ENCODE data around the gene PSMB3. TPM values are rescaled to one million over a fixed set of nuclear protein-coding genes. Genes with fewer than 3 reads are reported as not detected.

Gene PSMB3
- total and polyA plus RNA-seq, 2 experiments from 2014 or later = 166 to 379 TPM

- H3K9me3 ChIP-seq (ENCODE audit: low read depth) = no peaks in the 10 kb centered on the region
- TF ChIP-seq CTCF (IDR thresholded peaks at IDR 0.05; ENCODE audit: low read depth, low read length) = no peak
- H3K27me3 ChIP-seq = no peaks in the 10 kb centered on the region
- no peak overlapping the region for H3K27ac ChIP-seq
- no peak for DNase-seq (ENCODE audit: low read depth in 1 of 2, low spot score in 1 of 2)
- peaks cover 15% of the 10 kb centered on the region for H3K36me3 ChIP-seq
- no peak overlapping the region for H3K4me3 ChIP-seq
- H3K4me1 ChIP-seq (ENCODE audit: low read depth) = peaks cover 17% of the 10 kb centered on the region
Measured at GRCh38 chr17:38713456-38714075, 39.0 kb upstream of the PSMB3 start.

GRCh38 chr17:38715216-38715943 lies 37.2 kb upstream of the PSMB3 start:
- Histone ChIP-seq H3K9me3 (ENCODE audit: low read depth) (no peaks in the 10 kb centered on the region), H3K27me3 (no peaks in the 10 kb centered on the region), H3K27ac (no peak overlapping the region), H3K4me1 (ENCODE audit: low read depth) (peaks cover 23% of the 10 kb centered on the region), H3K4me3 (no peak overlapping the region), H3K36me3 (peaks cover 15% of the 10 kb centered on the region)
- TF ChIP-seq CTCF (IDR thresholded peaks at IDR 0.05; ENCODE audit: low read depth, low read length) = no peak
- no peak for DNase-seq (ENCODE audit: low read depth in 1 of 2, low spot score in 1 of 2)

- H3K4me1 ChIP-seq (ENCODE audit: low read depth) = peaks cover 16% of the 10 kb centered on the region
- H3K27ac ChIP-seq = no peak overlapping the region
- no peak for TF ChIP-seq CTCF (IDR thresholded peaks at IDR 0.05; ENCODE audit: low read depth, low read length)
- H3K27me3 ChIP-seq = no peaks in the 10 kb centered on the region
- H3K4me3 ChIP-seq = no peak overlapping the region
- no peak for DNase-seq (ENCODE audit: low read depth in 1 of 2, low spot score in 1 of 2)
- no peaks in the 10 kb centered on the region for H3K9me3 ChIP-seq (ENCODE audit: low read depth)
- peaks cover 24% of the 10 kb centered on the region for H3K36me3 ChIP-seq
Measured at GRCh38 chr17:38716368-38717005, 36.1 kb upstream of the PSMB3 start.

DNA sequence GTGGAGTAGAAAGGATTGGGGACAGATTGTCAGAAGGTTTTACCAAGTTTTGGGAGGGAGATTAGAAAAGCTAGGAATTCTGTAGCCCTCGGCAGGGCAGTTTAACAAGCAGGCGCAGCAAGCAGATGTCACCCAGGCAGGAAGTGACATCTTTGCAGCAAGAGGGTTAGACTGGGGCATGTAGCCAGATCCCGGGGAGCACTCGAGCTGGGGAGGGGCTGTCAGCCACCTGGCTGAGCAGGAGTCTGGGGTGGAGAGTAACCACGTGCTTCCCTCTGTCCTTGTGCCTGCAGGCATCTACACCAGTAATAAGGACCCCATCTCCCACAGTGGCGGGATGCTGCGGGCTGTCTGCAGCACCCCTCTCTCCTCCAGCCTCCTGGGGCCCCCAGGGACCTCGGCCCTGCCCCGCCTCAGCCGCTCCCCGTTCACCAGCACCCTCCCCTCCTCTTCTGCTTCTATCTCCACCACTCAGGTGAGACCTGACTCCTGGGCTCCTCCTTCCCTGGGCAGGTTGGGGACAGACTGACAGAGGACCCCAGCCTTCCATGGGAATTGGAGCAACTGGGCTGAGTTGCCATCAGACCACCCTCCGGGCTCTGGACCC lies 35.3 kb upstream of the PSMB3 start:
- no peak for DNase-seq (ENCODE audit: low read depth in 1 of 2, low spot score in 1 of 2)
- H3K27ac ChIP-seq = no peak overlapping the region
- TF ChIP-seq CTCF (IDR thresholded peaks at IDR 0.05; ENCODE audit: low read depth, low read length) = no peak
- H3K36me3 ChIP-seq = peaks cover 25% of the 10 kb centered on the region
- H3K27me3 ChIP-seq = no peaks in the 10 kb centered on the region
- no peak overlapping the region for H3K4me3 ChIP-seq
- H3K4me1 ChIP-seq (ENCODE audit: low read depth) = peaks cover 12% of the 10 kb centered on the region
- no peaks in the 10 kb centered on the region for H3K9me3 ChIP-seq (ENCODE audit: low read depth)

- no peaks in the 10 kb centered on the region for H3K9me3 ChIP-seq (ENCODE audit: low read depth)
- DNase-seq (ENCODE audit: low read depth in 1 of 2, low spot score in 1 of 2) = no peak
Measured at GRCh38 chr17:38719289-38719942, 33.1 kb upstream of the PSMB3 start.

More at GRCh38 chr17:38719289-38719942, 33.1 kb upstream of the PSMB3 start:
- H3K4me3 ChIP-seq = no peak overlapping the region
- H3K27me3 ChIP-seq = no peaks in the 10 kb centered on the region
- TF ChIP-seq CTCF (IDR thresholded peaks at IDR 0.05; ENCODE audit: low read depth, low read length) = no peak
- H3K4me1 ChIP-seq (ENCODE audit: low read depth) = peaks cover 6% of the 10 kb centered on the region
- no peak overlapping the region for H3K27ac ChIP-seq
- H3K36me3 ChIP-seq = peaks cover 17% of the 10 kb centered on the region

Data from cardiac muscle cell (in vitro differentiated cells and primary cell).